Smooth muscle cell (in vitro differentiated cells): ENCODE measurements around the gene KPRP. TPM values are rescaled to one million over a fixed set of nuclear protein-coding genes. Genes with fewer than 3 reads are reported as not detected.

Experiments
- DNase-seq: peaks from one replicate; lab custom pipeline; 2025; ENCODE audit not compliant: unreplicated experiment; lab: John Stamatoyannopoulos, UW
- H2AFZ ChIP-seq: fragments of 200-600 bp; sonication (generic); 2 replicates; pipeline ENCODE4 v1.6.0; 2016; ENCODE audit warnings: antibody characterized with exemption, low read depth, mild to moderate bottlenecking
- H3F3A ChIP-seq: fragments of 200-600 bp; sonication (generic); 2 replicates; pipeline ENCODE4 v1.6.0; 2017; ENCODE audit warnings: antibody characterized with exemption, low read depth
- H3K27ac ChIP-seq: fragments of 200-600 bp; sonication (generic); 2 replicates; pipeline ENCODE4 v1.5.1; 2016; ENCODE audit warnings: low read depth, mild to moderate bottlenecking
- H3K27me3 ChIP-seq: fragments of 200-600 bp; sonication (generic); 2 replicates; pipeline ENCODE4 v1.6.1; 2016; ENCODE audit warnings: low read depth, mild to moderate bottlenecking
- H3K36me3 ChIP-seq: fragments of 200-600 bp; sonication (generic); 2 replicates; pipeline ENCODE4 v1.5.1; 2016; ENCODE audit warnings: low read depth
- H3K4me1 ChIP-seq: fragments of 200-600 bp; sonication (generic); 2 replicates; pipeline ENCODE4 v1.5.1; 2016; ENCODE audit warnings: low read depth
- H3K4me2 ChIP-seq: fragments of 200-600 bp; sonication (generic); 2 replicates; pipeline ENCODE4 v1.6.0; 2016; ENCODE audit warnings: mild to moderate bottlenecking
- H3K4me3 ChIP-seq: fragments of 200-600 bp; sonication (generic); 2 replicates; pipeline ENCODE4 v1.5.1; 2016; ENCODE audit warnings: mild to moderate bottlenecking
- H3K79me2 ChIP-seq: fragments of 200-600 bp; sonication (generic); 2 replicates; pipeline ENCODE4 v1.6.0; 2016; ENCODE audit warnings: low read depth, mild to moderate bottlenecking
- H3K9ac ChIP-seq: fragments of 200-600 bp; sonication (generic); 2 replicates; pipeline ENCODE4 v1.6.0; 2016; ENCODE audit warnings: low read depth
- H3K9me3 ChIP-seq: fragments of 200-600 bp; sonication (generic); replicated peaks from 2 replicates; pipeline ENCODE4 v1.5.1; 2016; ENCODE audit warnings: low read depth
- H4K20me1 ChIP-seq: fragments of 200-600 bp; sonication (generic); 2 replicates; pipeline ENCODE4 v1.6.0; 2016; ENCODE audit warnings: low read depth
- WGBS: methylation state at CpG from one replicate; pipeline ENCODE4 v1.1.7; 2016; ENCODE audit warnings: low lambda C conversion rate; 5-methylcytosine and 5-hydroxymethylcytosine counted together
- polyA plus RNA-seq: library from polyadenylated mRNA; unstranded; fragments of >200 nt; fragmentation: Nextera tagmentation; extraction: Ambion mirVana; gene quantifications from 2 replicates; pipeline ENCODE4 v1.2.1, GENCODE V29; 2016
- total RNA-seq: library from RNA; depleted of rRNA; stranded (reverse); fragments of >200 nt; gene quantifications from 2 replicates; pipeline ENCODE4 v1.2.3, GENCODE V29; 2014
- TF ChIP-seq, protein P1 (sequence below): fragments of 200-600 bp; sonication (generic); IDR thresholded peaks from 2 replicates; pipeline ENCODE4 v1.5.1; 2017; ENCODE audit warnings: borderline replicate concordance, mild to moderate bottlenecking, antibody characterized with exemption; ENCODE audit not compliant: insufficient read depth, poor library complexity, severe bottlenecking

KPRP gene
- total and polyA plus RNA-seq, 2 experiments from 2014 or later: not detected

DNA sequence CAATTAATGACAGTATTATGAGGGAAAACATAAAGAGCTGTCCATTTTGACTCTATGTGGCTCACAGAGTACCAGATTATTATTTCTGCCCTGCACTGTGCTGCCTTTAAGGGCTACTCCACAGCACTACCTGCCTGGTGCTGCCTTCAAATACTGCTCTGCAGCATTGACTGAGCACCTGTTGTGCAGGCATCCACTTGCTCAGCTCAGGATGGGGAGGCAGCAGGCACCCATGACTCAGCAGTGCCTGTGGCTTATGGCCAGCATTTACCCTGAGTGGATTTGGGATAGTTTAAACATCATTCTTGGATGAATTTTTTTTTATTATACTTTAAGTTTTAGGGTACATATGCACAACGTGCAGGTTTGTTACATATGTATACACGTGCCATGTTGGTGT is 953 bp upstream of the KPRP start:
- no peaks in the 10 kb centered on the region for H3K79me2 ChIP-seq
- no peak overlapping the region for H2AFZ ChIP-seq
- H3K36me3 ChIP-seq: no peaks in the 10 kb centered on the region
- H3K4me3 ChIP-seq: no peak overlapping the region
- H3K9me3 ChIP-seq: no peaks in the 10 kb centered on the region
- no peak overlapping the region for H3K9ac ChIP-seq
- no peaks in the 10 kb centered on the region for H3K4me1 ChIP-seq
- no peak overlapping the region for H3K4me2 ChIP-seq
- H3K27ac ChIP-seq: no peak overlapping the region
- no peak for DNase-seq
- TF ChIP-seq, protein P1, sequence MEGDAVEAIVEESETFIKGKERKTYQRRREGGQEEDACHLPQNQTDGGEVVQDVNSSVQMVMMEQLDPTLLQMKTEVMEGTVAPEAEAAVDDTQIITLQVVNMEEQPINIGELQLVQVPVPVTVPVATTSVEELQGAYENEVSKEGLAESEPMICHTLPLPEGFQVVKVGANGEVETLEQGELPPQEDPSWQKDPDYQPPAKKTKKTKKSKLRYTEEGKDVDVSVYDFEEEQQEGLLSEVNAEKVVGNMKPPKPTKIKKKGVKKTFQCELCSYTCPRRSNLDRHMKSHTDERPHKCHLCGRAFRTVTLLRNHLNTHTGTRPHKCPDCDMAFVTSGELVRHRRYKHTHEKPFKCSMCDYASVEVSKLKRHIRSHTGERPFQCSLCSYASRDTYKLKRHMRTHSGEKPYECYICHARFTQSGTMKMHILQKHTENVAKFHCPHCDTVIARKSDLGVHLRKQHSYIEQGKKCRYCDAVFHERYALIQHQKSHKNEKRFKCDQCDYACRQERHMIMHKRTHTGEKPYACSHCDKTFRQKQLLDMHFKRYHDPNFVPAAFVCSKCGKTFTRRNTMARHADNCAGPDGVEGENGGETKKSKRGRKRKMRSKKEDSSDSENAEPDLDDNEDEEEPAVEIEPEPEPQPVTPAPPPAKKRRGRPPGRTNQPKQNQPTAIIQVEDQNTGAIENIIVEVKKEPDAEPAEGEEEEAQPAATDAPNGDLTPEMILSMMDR: no peak
- H3K27me3 ChIP-seq: no peaks in the 10 kb centered on the region
- no peaks in the 10 kb centered on the region for H4K20me1 ChIP-seq
- 80% methylated on average over 2 of the region's 2 CpGs for WGBS
- no peaks in the 10 kb centered on the region for H3F3A ChIP-seq

GRCh38 chr1:152758636-152759035 is 811 bp downstream of the KPRP start:
- no peaks in the 10 kb centered on the region for H3K9me3 ChIP-seq
- H3K27me3 ChIP-seq: no peaks in the 10 kb centered on the region
- H3K4me2 ChIP-seq: no peak overlapping the region
- no peak overlapping the region for H3K4me3 ChIP-seq
- TF ChIP-seq, protein P1: no peak
- no peaks in the 10 kb centered on the region for H3F3A ChIP-seq
- H3K9ac ChIP-seq: no peak overlapping the region
- no peak overlapping the region for H2AFZ ChIP-seq
- 51% methylated on average over 4 of the region's 4 CpGs for WGBS
- H3K27ac ChIP-seq: no peak overlapping the region
- H3K36me3 ChIP-seq: no peaks in the 10 kb centered on the region
- no peak for DNase-seq
- H4K20me1 ChIP-seq: no peaks in the 10 kb centered on the region
- H3K4me1 ChIP-seq: no peaks in the 10 kb centered on the region
- no peaks in the 10 kb centered on the region for H3K79me2 ChIP-seq

DNA sequence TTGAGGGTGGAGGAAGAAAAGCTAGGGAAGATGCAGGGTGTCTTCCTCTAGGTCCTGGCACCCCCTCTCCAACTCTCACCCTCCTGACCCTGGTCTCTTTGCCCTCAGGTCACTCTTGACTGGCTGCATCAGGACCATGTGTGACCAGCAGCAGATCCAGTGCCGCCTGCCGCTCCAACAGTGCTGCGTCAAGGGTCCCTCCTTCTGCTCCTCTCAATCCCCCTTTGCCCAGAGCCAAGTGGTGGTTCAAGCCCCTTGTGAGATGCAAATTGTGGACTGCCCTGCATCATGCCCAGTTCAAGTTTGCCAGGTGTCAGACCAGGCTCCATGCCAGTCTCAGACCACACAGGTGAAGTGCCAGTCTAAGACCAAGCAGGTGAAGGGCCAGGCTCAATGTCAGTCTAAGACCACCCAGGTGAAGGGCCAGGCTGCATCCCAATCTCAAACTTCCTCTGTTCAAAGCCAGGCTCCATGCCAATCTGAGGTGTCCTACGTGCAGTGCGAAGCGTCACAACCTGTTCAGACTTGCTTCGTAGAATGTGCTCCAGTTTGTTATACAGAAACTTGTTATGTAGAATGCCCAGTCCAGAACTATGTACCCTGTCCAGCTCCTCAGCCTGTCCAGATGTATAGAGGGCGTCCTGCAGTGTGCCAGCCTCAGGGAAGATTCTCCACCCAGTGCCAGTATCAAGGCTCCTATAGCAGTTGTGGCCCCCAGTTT is 1.8 kb downstream of the KPRP start:
- Histone ChIP-seq H3K4me1 (no peaks in the 10 kb centered on the region), H3K9me3 (no peaks in the 10 kb centered on the region), H3K4me3 (no peak overlapping the region), H3K9ac (no peak overlapping the region), H4K20me1 (no peaks in the 10 kb centered on the region), H3K36me3 (no peaks in the 10 kb centered on the region), H3K79me2 (no peaks in the 10 kb centered on the region), H3F3A (no peaks in the 10 kb centered on the region), H2AFZ (no peak overlapping the region), H3K27ac (no peak overlapping the region), H3K4me2 (no peak overlapping the region), H3K27me3 (no peaks in the 10 kb centered on the region)
- DNase-seq: no peak
- WGBS: 71% methylated on average over 8 of the region's 8 CpGs
- TF ChIP-seq, protein P1: no peak
